ENCODE data around the gene DLG4.
A peak's percentile ranks its signal among the peaks of the same experiment; 100 is the strongest.
"Not testable (repeated sequence)": the region's sequence is repeated elsewhere in the genome, so short reads cannot be mapped to it uniquely, and the experiment has no call there.

Gene DLG4

GRCh38 chr17:7211491-7212273 is 8.0 kb downstream of the DLG4 start:
- DNase-seq = no peak

GRCh38 chr17:7208754-7209460 is 10.7 kb downstream of the DLG4 start:
- no peak for DNase-seq

- no peak for DNase-seq
Observed at GRCh38 chr17:7208027-7208571, 11.5 kb downstream of the DLG4 start.

GRCh38 chr17:7207120-7208001 is 12.3 kb downstream of the DLG4 start:
- no peak for DNase-seq

- DNase-seq = no peak
Observed at GRCh38 chr17:7205561-7205960, 14.1 kb downstream of the DLG4 start.

- DNase-seq = peak; percentile 85 to 86
Observed at GRCh38 chr17:7204828-7205461, 14.7 kb downstream of the DLG4 start.

GRCh38 chr17:7204336-7204735 is 15.3 kb downstream of the DLG4 start:
- DNase-seq = no peak

- DNase-seq = no peak
Observed at GRCh38 chr17:7203391-7203790, 16.2 kb downstream of the DLG4 start.

- no peak for DNase-seq
Observed at GRCh38 chr17:7196651-7197401, 22.8 kb downstream of the DLG4 start.

- DNase-seq = no peak
Observed at GRCh38 chr17:7195971-7196370, 23.7 kb downstream of the DLG4 start.

- no peak for DNase-seq
Observed at GRCh38 chr17:7192271-7192937, 27.2 kb downstream of the DLG4 start.

GRCh38 chr17:7191571-7192270 is 27.9 kb downstream of the DLG4 start:
- no peak for DNase-seq

GRCh38 chr17:7191069-7191468 is 28.6 kb downstream of the DLG4 start:
- DNase-seq = no peak

- DNase-seq = no peak
Observed at GRCh38 chr17:7190276-7190917, 29.2 kb downstream of the DLG4 start.

GRCh38 chr17:7186241-7186640 is 33.4 kb downstream of the DLG4 start:
- DNase-seq = no peak

- DNase-seq = no peak
Observed at GRCh38 chr17:7184647-7185046, 35.0 kb downstream of the DLG4 start.

GRCh38 chr17:7184091-7184488 is 35.5 kb downstream of the DLG4 start:
- no peak for DNase-seq

- DNase-seq = no peak
Observed at GRCh38 chr17:7183433-7184090, 36.1 kb downstream of the DLG4 start.

GRCh38 chr17:7182101-7182500 is 37.5 kb downstream of the DLG4 start:
- not testable (repeated sequence) for DNase-seq
